MM.1S (cell line): ENCODE measurements around the gene UMOD.

ENCODE experiments used
- EZH2 ChIP-seq: fragments of 300-600 bp; sonication (generic); optimal IDR thresholded peaks from 2 replicates; pipeline ENCODE3; 2017; ENCODE audit warnings: low read depth, mild to moderate bottlenecking, antibody characterized with exemption, low read length, mixed read lengths
- EZH2phosphoT487 ChIP-seq: fragments of 300-600 bp; sonication (generic); IDR thresholded peaks from 2 replicates; pipeline ENCODE4 v1.6.1; 2018; ENCODE audit warnings: antibody characterized with exemption, low read length
- TF ChIP-seq, protein P1 (sequence below): fragments of 300-600 bp; sonication (generic); IDR thresholded peaks from 2 replicates; pipeline ENCODE4 v1.5.1; 2016; ENCODE audit warnings: antibody characterized with exemption, low read length, mixed read lengths

DNA sequence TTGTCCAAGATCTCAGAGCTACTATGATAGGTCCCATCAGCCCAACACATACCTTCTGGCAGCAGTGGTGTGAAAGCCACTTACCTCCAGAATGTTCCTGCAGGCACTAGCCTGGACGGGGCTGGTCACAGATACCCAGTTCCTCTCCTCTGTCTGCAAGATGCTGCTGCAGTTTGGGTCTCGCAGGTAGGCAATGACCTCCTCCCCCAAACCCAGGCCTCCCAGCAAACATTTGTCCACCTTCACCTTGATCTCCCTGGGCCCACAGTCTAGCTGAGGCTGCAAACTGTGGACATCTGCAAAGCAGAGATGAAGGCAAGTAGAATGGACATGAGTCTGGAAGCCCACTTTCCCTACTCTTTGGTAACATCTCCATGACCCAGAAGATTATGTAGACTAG is 32.3 kb downstream of the UMOD start:
- no peak for TF ChIP-seq EZH2
- TF ChIP-seq, protein P1, sequence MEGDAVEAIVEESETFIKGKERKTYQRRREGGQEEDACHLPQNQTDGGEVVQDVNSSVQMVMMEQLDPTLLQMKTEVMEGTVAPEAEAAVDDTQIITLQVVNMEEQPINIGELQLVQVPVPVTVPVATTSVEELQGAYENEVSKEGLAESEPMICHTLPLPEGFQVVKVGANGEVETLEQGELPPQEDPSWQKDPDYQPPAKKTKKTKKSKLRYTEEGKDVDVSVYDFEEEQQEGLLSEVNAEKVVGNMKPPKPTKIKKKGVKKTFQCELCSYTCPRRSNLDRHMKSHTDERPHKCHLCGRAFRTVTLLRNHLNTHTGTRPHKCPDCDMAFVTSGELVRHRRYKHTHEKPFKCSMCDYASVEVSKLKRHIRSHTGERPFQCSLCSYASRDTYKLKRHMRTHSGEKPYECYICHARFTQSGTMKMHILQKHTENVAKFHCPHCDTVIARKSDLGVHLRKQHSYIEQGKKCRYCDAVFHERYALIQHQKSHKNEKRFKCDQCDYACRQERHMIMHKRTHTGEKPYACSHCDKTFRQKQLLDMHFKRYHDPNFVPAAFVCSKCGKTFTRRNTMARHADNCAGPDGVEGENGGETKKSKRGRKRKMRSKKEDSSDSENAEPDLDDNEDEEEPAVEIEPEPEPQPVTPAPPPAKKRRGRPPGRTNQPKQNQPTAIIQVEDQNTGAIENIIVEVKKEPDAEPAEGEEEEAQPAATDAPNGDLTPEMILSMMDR: no peak
- no peak for TF ChIP-seq EZH2phosphoT487
